GM19239 (cell line): ENCODE data around the gene HERC2.
"Not testable (repeated sequence)": the region's sequence is repeated elsewhere in the genome, so short reads cannot be mapped to it uniquely, and the experiment has no call there.

Source experiments
- DNase-seq: peaks from one replicate; pipeline ENCODE4 v3.0.0; 2011; ENCODE audit warnings: low spot score; ENCODE audit not compliant: insufficient read length
- FAIRE-seq: peaks from 2 replicates; lab custom pipeline; 2011; peaks lifted over from hg19 to GRCh38; lab: Jason Lieb, UNC

The HERC2 gene

GRCh38 chr15:28281876-28282275 is 40.1 kb downstream of the HERC2 start:
- FAIRE-seq: no peak
- DNase-seq: no peak

- FAIRE-seq (no peak), DNase-seq (no peak)
These were observed 47.3 kb downstream of the HERC2 start for GRCh38 chr15:28274635-28275034.

GRCh38 chr15:28273873-28274610 is 47.9 kb downstream of the HERC2 start:
- DNase-seq (no peak), FAIRE-seq (no peak)

GRCh38 chr15:28273468-28273867 is 48.5 kb downstream of the HERC2 start:
- DNase-seq (no peak), FAIRE-seq (no peak)

GRCh38 chr15:28272587-28272986 is 49.4 kb downstream of the HERC2 start:
- FAIRE-seq: no peak
- no peak for DNase-seq

GRCh38 chr15:28271697-28272260 is 50.2 kb downstream of the HERC2 start:
- FAIRE-seq: no peak
- DNase-seq: no peak

GRCh38 chr15:28269097-28269496 is 52.9 kb downstream of the HERC2 start:
- FAIRE-seq (no peak), DNase-seq (no peak)

GRCh38 chr15:28267727-28268126 is 54.3 kb downstream of the HERC2 start:
- no peak for DNase-seq
- FAIRE-seq: no peak

GRCh38 chr15:28265334-28266019 is 56.5 kb downstream of the HERC2 start:
- no peak for FAIRE-seq
- DNase-seq: no peak

- DNase-seq (no peak), FAIRE-seq (no peak)
These were observed 57.8 kb downstream of the HERC2 start for GRCh38 chr15:28264166-28264565.

GRCh38 chr15:28262438-28262837 is 59.5 kb downstream of the HERC2 start:
- FAIRE-seq: no peak

GRCh38 chr15:28260722-28261121 is 61.3 kb downstream of the HERC2 start:
- FAIRE-seq (no peak), DNase-seq (no peak)

More at GRCh38 chr15:28262438-28262837, 59.5 kb downstream of the HERC2 start:
- DNase-seq: no peak

GRCh38 chr15:28260317-28260716 is 61.7 kb downstream of the HERC2 start:
- DNase-seq (no peak), FAIRE-seq (no peak)

GRCh38 chr15:28255965-28256364 is 66.0 kb downstream of the HERC2 start:
- FAIRE-seq: no peak
- no peak for DNase-seq

GRCh38 chr15:28252831-28253230 is 69.1 kb downstream of the HERC2 start:
- no peak for DNase-seq
- no peak for FAIRE-seq

- no peak for DNase-seq
- FAIRE-seq: no peak
These were observed 75.4 kb downstream of the HERC2 start for GRCh38 chr15:28246605-28247004.

- FAIRE-seq: no peak
- no peak for DNase-seq
These were observed 78.1 kb downstream of the HERC2 start for GRCh38 chr15:28243901-28244300.

- DNase-seq (no peak), FAIRE-seq (no peak)
These were observed 78.6 kb downstream of the HERC2 start for GRCh38 chr15:28243399-28243798.

- FAIRE-seq, DNase-seq: not testable (repeated sequence)
These were observed 83.7 kb downstream of the HERC2 start for GRCh38 chr15:28238296-28238695.

GRCh38 chr15:28231743-28232142 is 90.2 kb downstream of the HERC2 start:
- not testable (repeated sequence) for DNase-seq, FAIRE-seq

GRCh38 chr15:28231336-28231735 is 90.6 kb downstream of the HERC2 start:
- not testable (repeated sequence) for FAIRE-seq, DNase-seq
